GM19043 (cell line): Measurements from ENCODE around the gene CCDC47.
"Not testable (repeated sequence)": the region's sequence is repeated elsewhere in the genome, so short reads cannot be mapped to it uniquely, and the experiment has no call there.

ENCODE experiments used
- ATAC-seq: cut with Tn5 transposase; IDR thresholded peaks from one replicate; pipeline ENCODE4 v1.9.1; 2021; ENCODE audit warnings: low read depth; ENCODE audit not compliant: unreplicated experiment

The CCDC47 gene, protein sequence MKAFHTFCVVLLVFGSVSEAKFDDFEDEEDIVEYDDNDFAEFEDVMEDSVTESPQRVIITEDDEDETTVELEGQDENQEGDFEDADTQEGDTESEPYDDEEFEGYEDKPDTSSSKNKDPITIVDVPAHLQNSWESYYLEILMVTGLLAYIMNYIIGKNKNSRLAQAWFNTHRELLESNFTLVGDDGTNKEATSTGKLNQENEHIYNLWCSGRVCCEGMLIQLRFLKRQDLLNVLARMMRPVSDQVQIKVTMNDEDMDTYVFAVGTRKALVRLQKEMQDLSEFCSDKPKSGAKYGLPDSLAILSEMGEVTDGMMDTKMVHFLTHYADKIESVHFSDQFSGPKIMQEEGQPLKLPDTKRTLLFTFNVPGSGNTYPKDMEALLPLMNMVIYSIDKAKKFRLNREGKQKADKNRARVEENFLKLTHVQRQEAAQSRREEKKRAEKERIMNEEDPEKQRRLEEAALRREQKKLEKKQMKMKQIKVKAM

DNA sequence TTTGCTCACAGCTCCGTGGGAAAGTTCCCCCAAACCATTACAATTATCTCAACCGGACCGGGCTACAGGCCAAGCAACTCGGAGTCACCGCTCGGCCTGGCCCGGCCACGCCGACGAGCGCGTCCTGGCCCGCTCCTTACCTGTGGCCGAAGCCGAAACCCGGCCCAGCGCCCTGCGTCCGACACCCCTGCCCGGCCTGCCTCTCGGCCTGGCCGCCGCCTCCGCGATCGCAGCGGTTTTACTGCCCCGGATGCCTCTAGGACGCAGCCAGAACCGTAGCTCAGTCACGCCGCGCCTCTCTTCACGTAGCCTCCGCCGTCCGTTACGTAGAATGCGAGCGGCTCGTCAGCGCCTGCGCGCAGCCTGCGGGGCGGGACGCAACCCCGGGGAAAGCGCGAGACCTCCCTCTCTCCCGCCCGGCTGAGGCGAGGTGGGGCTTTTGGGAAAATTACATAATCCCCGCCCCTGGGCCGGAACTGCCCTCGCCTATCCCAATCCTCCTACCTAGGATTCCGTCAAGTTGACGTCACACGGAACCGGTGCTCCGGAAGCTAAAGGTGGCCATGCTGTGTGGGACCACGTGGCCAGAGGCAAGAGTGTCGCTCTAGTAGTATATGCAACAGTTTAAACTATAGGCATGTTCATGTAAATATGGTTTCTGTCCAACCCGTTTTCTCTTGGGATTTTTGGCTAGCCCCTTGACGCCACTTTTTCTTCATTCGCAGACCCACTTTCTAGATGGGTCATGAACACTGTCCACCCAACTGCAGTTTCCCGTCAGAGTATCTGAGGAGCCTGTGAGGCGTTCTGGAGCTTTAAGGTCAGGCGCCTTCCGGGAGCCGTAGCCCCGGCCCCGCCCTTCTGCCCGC is at the start of gene CCDC47:
CCDC47 (minus strand) TSS at position 326 of the 869 bp plus-strand sequence. CDS start 7,422 bp downstream, outside the sequence.
- peak; percentile 78 for ATAC-seq

DNA sequence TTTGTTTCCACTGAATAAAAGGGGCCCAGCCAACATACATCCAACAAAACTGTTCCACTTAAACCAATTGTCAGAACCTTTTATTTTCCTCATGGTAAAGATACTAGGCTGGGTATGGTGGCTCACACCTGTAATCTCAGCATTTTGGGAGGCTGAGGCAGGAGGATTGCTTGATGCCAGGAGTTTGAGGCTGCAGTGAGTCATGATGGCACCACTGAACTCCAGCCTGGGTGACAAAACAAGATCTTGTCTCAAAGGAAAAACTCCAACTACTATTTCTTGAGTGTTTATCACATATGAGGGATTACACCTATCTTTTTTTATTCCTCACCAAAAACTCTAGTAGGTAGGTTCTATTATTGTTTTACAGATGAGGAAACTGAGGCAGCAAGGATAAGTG is 49.1 kb upstream of the CCDC47 start:
- ATAC-seq = no peak

DNA sequence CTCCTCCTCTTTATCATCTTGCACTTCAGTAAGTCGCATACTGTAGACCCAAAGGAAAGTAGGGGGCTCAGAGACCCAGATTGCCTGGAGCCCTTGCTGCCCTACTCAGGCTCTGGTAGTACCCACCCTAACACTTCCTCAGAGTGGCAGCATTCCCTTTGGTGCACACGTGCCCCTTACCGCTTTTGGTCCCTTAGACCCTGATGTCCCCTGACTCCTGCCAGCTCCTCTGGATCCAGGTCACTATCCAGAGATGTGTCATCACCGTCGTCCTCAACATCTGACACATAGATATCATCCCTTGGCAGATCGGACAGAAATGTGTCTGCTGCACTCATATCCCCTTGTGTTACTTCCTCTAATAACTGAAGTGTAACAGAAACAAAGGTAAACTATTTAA is 48.4 kb upstream of the CCDC47 start:
- ATAC-seq = no peak

DNA sequence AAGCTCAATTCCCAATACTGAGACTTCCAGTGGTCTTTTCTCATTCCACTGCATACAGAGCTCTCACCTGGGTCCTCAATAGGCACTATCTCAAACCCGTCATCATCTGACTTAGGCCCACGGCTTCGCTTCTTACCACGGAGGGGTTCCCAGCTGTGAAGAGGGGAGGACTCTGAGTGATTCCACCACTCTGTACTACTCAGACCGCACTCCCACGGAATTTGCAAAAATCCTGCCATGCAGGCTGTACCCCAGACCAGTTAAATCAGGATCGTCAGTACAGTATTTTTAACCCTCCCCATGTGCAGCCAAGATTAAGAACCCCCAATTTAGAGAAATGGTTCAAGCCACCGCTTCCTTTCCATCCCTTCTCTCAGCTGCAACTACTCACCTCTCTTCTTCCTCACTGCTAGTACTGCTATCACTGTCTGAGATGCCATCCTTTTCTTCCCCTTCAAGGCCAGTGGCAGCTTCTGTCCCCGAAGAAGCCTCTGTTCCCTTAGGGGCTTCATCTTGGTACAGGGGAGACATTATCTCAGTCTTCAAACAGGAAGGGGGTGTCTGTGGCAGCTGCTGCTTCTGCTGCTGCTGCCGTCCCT is 47.7 kb upstream of the CCDC47 start:
- no peak for ATAC-seq

DNA sequence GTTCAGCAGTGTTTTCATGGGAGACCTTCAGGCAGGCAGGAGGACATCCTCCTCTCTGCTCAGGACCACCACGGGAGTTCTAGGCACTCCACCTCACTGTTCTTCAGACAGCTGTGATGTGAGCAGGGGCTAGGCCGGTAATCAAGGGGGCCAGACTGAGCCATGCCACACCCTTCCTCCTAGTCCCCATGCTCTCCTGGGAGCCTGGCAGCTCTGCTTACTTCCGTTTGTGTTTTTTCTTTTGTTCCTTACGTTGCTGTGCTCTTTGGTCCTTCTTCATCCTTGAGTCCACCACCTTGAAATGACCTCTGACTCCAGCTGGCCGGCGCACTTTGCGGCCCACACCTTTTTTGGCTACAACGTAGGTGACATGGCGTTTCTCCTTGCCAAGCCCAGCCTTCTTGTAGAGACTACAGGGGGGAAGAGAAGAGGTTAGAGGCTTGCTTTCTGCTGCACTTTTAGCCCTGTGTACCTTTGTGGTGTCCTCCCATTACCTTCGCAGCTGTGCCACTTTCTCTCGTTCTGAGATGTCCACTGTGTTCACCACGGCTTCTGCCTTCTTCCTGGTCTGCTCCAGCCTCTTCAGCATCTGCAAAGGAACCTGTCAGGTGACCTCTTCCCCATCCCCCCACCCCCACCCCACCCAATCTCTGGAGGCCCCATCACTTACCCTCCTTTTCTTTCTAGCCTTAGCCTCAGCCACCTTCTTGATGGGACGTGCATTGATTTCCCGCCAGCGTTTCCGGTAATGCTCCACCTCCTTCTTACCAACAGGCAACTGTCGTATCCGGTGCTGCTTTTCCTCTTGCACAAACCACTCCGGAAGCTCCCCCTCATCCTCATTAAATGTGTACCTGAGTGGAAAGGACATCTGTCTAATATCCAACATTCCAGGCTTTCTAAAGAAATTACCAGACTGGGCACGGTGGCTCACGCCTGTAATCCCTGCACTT is 46.5 kb upstream of the CCDC47 start:
- ATAC-seq = no peak

DNA sequence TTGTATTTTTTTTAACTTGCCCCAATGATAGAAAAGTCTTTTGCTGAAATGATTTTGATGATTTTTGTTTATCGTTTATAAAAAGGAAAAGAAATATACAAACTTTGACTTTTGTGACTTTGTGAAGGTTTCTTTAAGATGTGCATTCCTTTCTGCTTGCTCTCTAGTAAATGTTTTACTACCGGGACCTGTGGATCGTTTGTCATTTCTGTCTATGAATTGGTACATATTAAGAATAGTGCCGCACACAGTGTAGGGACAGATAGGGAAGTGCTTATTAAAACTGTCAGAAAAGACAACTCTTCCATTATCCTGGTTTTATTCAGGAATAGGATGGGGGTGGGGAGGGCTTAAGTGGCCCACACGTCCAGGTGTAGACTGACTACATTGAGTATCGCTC is 45.7 kb upstream of the CCDC47 start:
- ATAC-seq = no peak

DNA sequence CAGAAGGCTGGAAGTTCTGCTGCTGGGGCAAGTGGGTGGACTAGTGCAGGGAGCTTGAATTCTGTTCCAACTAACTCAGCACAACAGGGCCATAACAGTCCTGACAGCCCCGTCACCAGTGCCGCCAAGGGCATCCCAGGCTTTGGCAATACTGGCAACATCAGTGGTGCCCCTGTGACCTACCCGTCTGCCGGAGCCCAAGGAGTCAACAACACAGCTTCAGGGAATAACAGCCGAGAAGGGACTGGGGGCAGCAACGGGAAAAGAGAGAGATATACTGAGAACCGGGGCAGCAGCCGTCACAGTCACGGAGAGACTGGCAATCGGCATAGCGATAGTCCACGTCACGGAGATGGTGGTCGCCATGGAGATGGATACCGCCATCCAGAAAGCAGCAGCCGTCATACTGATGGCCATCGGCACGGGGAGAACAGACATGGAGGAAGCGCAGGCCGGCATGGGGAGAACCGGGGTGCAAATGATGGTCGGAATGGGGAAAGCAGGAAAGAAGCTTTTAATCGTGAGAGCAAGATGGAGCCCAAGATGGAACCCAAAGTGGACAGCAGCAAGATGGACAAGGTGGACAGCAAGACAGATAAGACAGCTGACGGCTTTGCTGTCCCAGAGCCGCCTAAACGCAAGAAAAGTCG is 44.5 kb upstream of the CCDC47 start:
- ATAC-seq = no peak

DNA sequence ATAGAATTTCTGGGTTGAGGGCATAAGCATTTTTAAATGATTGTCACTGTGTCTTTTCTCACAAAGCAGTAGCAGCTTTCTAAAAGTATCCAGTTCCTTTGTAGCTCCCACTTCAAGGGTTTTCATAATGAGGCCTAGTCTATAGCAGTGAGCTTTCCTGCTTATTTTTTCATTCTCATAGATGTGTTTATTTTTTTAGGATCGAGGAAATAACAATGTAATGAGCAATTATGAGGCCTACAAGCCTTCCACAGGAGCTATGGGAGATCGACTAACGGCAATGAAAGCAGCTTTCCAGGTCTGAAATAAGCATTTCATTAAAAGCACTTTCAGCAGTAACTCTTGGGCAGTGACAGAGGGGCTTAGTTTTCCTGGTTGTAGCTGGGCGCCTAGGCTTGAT is 43.3 kb upstream of the CCDC47 start:
- no peak for ATAC-seq

DNA sequence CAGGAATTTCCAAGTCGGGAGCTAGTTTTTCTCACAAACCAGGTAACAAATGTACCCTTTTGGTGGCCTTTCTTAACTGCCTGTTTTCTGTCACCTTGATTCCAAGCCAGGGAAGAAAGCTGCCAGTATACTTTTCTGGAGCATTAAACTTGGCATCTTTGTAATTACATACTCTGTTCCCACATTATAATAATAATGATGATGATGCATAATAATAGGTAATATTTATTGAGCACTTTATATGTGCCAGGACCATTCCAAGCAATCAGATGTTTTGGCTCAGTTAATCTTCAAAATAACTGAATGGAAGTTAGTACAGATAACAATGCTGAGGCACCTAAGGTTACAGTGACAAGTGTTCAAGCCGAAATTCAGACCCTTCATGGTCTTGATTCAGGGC is 42.7 kb upstream of the CCDC47 start:
- ATAC-seq = no peak

DNA sequence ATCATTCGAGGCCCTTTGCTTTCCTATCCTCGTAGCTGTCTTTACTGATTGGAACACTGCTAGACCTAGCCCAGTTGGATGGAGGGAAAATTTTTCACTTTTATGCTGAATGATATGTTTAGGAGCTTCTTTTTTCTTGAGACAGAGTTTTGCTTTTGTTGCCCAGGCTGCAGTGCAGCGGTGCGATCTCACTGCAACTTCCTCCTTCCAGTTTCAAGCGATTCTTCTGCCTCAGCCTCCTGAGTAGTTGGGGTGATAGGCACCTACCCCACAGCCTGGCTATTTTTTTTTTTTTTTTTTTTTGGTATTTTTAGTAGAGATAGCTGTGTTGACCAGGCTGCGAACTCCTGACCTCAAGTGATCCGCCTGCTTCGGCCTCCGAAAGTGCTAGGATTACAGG is 36.6 kb upstream of the CCDC47 start:
- ATAC-seq = no peak

DNA sequence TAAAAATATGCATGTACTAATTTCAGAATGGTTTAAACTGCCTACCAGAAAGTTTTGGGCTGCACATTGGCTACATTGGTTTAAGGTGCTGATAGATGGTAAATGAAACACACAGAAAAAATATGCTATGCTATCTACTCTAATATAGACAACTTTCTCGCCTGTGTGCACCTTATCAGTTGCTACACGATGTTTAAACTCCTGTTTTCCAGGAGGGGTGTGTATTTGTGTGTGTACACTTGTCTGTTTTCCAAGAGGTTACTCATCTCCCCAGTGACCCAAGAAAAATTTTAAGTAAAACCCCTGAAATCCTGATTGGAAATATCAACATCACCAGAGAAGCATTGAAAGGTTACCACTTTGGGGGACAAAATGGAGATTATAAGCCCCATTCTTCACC is 32.2 kb upstream of the CCDC47 start:
- no peak for ATAC-seq

DNA sequence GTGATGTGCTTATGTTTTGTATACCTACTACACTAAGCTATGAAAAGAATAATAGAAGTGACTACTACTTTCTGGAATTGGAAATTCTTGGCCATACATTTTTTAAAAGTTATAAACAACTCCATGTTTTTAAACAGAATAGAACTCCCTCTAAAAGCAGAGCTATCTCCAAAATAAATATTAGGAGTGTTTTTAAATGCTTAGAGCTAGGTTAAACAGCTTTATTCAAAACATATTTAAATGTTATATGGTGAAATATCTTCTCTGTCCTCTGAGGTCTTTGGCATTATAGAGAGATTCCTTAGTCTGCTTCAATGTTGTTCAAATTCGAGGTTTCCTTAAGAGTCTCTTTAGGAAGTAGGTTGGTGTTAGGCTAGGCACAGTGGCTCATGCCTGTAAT is 30.9 kb upstream of the CCDC47 start:
- ATAC-seq = no peak

DNA sequence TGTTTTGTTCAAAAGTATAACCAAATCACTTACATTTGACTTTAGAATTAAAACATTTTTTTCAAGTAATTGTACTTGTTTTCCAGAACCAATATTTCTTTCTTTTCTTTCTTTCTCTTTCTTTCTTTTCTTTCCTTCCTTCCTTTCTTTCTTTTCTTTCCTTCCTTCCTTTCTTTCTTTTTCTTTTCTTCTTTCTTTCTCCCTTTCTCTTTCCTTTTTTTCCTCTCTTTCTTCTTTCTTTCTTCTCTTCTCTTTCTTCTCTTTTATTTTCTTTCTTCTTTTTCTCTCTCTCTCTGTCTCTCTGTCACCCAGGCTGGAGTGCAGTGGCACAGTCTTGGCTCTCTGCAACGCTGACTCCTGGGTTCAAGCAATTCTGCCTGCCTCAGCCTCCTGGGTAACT is 27.4 kb upstream of the CCDC47 start:
- ATAC-seq = no peak

DNA sequence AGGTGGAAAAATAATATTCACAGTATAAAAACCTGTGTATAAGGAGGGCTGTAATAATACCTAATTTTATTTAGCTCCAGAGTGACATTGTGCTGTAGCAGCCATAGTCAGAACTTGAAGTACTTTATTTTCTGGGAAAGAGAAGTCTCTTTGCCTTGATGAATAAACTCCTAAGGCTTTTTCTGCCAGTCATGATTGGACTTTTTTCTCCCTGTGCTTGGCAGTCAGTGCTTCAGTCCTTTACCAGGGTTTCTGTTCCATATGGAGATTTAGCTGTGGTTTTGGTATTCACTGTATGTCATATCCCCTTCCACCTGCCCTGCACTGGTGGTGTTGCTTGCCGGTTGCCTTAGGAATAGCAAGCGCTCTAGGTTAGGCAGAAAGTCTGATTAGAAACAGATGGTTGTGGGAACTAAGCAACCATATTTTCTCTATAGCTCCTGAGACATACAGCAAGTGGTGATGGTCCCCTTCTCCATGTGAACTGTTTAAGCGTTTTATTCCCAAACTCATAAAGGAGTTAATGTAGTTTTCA is 25.2 kb upstream of the CCDC47 start:
- ATAC-seq = no peak

DNA sequence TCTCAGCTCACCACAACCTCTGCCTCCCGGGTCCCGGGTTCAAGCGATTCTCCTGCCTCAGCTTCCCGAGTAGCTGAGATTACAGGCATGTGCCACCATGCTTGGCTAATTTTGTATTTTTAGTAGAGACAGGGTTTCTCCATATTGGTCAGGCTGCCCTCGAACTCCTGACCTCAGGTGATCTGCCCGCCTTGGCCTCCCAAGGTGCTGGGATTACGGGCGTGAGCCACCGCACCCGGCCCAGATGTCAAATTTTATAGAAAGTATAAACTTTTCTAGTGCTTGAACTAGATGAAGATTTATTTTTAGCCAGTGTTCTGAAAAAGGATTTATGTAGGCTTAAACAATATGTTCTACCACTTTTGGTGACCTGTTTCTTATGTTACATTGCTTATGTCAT is 23.0 kb upstream of the CCDC47 start:
- ATAC-seq = not testable (repeated sequence)

DNA sequence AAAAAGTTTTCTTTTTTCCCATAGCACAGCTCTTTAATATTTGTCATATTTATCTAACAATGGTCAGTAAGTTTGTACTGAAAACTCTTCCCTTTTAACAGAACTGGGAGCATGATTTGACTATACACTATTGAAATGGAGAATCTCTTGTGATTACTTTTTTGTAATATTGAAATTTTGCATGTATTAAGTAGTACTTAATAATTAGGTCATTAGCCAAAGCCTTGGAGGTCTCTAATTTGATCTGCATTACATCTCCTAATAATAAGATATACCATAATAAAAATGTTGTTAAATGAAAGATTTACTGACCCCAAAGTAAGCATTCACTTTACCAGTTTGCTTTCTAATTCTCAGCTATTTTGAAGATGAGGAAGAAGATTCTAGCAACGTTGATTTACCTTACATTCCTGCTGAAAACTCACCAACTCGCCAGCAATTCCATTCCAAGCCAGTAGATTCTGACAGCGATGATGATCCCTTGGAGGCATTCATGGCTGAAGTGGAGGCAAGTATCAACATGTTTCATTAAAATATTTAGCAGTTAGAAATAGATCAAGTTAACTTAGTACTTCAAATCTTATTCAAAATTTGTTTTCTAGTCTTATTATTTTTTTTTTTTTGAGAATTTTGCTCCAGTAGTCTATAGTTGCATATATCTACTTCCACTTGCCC is 18.8 kb upstream of the CCDC47 start:
- no peak for ATAC-seq

DNA sequence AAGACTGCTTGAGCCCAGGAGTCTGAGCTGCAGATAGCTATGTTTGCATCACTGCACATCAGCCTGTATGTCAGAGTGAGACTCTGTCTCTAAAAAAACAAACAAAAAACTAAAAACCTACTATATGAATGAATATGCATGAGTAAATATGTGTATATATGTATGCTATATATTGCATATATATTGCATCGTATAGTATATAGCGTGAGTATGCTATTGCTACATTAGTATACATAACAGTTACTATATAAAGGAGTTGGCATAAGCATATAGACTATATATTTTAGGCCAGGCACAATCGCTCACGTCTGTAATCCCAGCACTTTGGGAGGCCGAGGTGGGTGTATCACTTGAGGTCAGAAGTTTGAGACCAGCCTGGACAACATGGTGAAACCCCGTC is 16.7 kb upstream of the CCDC47 start:
- ATAC-seq = no peak

DNA sequence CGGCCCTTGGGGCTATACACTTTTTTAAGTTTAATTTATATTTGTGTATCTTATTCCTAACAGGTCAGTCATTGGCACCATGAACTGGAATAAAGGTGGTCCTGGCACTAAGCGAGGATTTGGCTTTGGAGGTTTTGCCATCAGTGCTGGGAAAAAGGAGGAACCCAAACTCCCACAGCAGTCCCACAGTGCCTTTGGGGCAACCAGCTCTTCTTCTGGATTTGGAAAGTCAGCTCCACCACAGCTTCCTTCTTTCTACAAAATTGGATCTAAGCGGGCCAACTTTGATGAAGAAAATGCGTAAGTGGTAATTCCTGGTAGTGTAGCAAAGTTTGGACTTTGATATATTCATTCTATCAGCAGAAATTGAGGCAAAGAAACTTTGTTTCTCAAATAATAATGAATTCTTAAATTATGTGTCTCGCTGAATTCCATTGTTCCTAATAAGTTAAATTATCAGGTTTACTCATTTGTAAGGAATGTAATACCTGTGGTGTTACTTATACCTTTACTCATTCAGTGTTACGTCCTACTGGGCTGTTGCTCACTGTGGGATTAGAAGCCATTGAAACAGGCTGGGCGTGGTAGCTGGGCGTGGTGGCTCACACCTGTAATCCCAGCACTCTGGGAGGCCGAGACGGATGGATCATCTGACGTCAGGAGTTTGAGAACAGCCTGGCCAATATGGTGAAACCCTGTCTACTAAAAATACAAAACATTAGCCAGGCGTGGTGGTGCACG is 13.7 kb upstream of the CCDC47 start:
- no peak for ATAC-seq
